CD4-positive, alpha-beta T cell treated with Interleukin-4 for 1 hour (primary cell): Measurements from ENCODE around the gene TTBK2.
"Not testable (repeated sequence)": the region's sequence is repeated elsewhere in the genome, so short reads cannot be mapped to it uniquely, and the experiment has no call there.

Experiments used
- DNase-seq, 2 donors: peaks; one replicate each; pipeline ENCODE4 v3.0.0-alpha.2; 2020 to 2022

Gene TTBK2

DNA sequence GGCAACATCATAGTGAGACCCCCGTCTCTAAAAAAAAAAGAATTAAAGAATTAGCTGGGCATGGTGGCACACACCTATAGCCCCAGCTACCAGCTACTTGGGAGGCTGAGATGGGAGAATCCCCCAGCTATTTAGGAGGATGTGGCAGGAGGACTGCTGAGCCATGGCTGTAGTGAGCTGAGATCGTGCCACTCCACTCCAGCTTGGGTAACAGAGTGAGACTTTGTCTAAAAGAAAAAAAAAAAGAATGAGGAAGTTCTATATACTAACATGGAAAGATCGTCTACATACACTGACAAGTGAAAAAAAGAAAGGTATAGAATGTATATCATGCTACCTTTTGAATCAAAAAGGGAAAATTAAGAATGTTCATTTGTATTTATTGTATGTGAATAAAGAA, 99.8 kb downstream of the TTBK2 start:
- no peak for DNase-seq

DNA sequence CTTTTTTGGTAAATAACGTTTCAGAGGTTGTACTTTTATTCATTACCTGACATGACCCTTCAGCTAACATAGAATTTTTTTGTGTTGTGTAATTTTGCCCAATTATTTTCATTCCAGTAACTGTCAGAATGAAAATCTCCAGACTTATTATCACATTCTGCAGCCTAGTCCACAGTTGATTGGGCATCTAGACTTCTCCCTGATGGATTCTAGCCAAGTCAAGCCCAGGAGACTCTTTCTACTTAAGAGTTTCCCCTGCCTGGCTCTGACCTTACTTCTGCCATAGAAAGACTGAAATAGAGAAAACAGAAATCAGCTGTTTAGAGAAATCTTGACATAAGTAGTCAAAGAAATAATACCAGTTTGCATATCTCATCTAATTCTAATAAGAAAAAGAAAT, 100.8 kb downstream of the TTBK2 start:
- no peak for DNase-seq

DNA sequence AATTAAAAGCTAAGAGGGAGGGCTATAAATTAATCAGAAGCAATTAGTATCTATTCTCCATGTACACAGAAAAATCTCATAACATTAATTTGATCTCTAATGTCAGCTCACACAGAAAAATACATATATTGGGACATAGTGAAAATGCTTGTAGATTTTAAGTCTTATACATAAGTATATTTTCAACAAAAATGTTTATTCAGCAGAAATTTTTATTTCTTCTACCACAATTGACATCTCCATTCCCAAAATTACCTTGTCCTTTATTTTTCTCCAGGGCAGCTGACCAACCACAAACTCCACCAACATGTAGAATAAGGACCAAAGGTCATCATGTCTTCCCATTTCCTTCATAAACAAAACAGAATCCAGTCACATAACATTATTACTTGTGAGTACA, 109.1 kb downstream of the TTBK2 start:
- no peak for DNase-seq

DNA sequence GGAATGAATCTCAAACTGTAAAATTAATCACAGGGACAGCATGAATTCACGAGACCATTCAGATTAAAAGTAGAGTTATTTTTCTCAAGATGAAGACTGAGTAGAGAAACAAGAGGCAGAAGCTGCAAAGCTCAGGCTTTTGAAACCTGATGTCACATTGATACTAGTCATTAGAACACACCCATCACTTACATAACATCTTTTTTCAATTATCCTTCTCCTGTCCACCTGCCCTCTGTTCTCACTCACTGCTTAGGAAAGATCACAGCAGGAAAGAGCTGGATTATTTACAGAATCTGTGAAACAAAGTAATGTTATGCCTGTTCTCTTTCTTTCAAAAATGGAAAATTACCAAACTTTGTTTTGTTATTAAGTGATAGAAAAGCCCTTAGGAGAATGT, 111.7 kb downstream of the TTBK2 start:
- DNase-seq = no peak

DNA sequence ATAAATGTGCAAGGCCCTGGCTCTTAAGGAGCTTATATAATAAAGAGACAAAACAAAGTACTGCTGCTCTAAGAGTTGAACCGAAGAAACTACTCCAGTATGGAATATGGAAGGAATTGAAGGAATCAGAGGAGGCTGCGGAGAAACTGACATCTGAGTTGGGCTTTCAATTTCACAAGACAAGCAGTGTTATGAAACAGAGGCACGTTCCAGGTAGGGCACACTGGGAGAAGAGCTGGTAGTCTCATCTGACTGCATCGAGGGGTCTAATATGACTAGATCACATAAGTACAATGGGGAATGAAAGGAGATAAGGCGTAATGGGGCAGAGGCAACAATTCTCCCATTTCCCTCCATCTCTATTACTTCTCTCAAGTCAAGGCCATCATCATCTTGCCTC, 115.3 kb downstream of the TTBK2 start:
- no peak for DNase-seq

DNA sequence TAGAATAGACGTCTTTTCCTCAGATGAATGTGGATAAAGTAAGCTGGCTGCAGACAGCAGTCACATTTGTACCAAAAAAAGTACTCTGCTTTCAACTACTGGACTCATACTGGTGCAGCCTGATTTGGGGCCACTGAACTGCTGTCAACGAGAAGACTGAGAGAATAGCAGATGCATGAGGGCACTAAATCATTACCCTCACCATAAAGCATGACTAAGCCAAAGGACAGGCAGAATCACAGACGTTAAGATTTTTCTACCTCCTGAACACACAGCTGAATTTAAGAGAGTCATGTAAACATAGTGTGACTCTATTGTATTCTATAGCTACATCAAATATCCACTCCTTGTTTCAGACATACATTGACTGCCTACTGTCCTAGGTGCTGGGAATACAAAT, 115.8 kb downstream of the TTBK2 start:
- DNase-seq = no peak

DNA sequence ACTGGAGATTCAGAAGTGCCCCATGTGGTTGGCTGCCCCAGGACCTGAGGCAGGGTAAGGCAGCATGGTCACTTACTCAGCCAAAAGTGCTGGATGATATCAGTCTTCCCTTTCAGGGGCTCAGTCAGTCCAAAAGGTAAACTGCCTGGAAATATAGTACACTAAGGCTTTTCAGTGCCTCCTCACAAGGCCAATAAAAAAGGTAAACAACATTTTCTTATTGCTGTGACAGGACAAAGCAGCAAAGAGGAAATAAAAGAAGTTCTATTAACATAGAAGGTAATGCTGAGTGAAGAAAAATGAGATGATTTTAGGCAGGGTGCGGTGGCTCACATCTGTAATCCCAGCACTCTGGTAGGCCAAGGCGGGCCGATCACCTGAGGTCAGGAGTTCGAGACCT, 117.1 kb downstream of the TTBK2 start:
- no peak for DNase-seq

DNA sequence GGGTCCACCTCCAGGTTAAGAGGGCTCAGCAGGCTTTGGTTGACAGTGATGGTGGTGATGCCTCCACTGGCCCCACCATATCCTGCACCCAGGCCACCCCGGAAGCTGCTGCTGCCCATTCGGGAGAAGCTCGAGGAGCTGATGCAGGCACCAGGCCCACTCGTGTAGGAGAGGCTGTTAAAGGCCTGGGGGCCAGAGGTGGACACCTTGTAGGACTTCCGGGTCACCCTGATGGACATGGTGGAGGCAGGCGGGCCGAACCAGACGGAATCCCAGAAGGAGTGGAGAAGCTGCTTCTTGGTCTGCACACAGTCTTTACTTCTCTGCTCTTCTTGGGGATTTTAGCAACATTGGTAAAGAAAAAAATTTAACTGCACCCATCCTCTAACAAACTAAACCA, 118.4 kb downstream of the TTBK2 start:
- DNase-seq = no peak

DNA sequence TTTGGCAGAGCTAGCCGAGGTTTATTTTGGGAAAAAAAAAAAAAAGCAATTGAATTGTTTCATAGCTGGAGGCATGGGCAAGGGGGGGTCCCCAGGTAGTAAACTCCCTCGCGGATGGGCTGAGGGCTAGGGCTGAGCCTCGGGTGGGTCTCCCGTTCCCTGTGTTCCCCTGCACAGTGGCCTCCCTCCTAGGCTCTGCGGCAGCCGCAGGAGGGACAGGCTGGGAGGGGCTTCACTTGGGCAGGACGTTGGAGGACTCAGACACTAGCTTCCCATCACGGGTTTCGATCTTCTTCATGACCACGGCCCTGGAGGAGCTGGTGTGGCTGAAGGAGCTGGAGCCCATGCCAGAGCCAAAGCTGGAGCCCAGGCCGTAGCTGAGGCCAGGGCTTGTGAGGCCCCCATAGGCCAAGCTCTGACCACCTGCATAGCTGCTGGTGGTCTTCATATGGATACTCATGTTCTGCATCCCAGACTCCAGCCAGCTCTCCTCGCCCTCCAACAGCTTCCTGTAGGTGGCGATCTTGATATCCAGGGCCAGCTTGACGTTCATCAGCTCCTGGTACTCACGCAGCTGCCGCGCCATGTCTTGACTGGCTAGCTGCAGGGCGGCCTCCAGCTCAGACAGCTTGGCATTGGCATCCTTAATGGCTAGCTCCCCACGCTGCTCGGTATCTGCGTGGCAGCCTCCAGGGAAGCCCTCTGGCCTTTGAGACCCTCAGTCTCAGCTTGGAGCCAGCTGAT, 119.7 kb downstream of the TTBK2 start:
- DNase-seq = no peak

DNA sequence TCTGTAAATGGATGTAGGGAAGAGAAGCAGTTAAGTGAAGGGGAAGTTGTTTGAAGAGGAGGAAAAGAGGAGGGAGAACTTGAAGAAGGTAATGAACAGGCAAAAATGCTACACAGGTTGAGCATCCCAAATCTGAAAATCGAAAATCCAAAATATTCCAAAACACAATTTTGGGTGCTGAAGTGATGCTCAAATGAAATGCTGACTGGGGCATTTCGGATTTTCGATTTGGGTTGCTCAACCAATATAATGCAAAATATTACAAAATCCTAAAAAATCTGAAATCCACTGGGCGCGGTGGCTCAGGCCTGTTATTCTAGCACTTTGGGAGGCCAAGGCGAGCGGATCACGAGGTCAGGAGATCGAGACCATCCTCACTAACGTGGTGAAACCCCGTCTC, 121.8 kb downstream of the TTBK2 start:
- DNase-seq = no peak

DNA sequence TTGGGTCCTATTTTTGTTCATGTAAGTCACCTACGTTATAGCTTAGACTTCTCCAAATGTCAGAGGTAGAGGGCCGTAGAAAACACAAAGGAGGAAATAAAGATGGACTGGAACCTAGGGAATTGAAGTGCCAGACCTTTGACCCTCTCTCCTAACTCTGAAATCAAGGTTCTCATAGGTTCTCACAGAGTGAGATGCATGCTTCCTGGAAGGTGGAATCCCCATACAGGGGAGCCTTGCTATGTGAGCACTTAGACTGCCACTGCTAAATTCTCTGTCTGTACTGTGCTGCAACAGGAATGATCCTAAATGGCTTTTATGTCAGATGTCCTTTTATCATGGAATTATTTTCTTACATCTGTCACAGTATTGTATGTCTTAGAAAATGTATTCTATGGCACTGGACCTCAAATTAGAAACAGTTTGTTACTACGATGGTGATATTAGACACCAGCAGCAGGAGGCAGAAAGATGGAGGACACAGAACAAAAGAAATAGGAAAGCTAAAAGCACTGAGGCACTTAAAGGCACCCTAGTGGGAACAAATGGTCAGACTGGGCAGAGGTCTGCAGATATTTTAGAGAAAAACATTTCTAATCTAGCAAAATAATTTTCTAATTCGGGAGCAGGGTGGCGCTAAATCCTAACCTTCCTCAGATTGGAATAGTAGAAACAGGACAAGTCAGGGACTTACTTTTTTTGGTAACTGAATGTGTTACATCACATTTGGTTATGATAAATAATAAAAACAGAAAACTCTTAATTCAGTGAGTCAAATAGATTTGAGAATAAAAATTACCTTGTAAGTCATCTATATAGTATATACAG, 123.4 kb downstream of the TTBK2 start:
- no peak for DNase-seq

DNA sequence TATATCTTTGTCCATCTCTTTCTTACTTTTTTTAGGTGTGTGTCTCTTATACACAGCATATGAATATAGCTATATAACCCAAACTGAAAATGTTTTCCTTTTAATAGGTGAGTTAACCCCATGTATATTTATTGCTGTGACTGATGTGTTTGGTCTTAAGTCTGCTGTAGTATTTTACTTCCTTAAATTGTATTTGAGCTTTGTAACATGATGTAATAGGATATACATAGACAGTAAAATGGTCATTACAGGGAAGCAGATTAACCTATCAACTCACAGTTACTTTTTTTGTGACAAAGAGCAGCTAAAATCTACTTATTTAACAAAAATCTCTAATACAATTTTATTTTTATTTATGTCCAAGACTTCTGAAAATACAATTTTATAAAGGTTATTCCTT, 131.9 kb downstream of the TTBK2 start:
- no peak for DNase-seq

DNA sequence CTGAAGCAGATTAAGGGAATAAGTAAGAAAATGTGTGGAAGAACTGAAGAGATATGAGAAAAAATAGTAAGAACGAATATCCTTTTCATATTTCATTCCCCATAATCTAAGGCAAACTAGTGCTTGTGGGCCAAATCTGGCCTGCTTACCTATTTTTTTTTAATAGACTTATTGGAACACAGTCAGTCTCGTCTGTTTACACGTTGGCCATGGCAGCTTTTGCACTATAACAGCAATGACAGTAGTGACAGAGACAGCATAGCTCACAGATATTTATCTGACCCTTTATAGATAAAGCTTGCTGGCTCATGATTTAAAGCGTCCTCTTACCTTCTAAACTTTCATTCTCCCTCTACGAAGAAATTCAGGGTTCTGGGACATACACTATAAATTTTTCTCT, 133.6 kb downstream of the TTBK2 start:
- DNase-seq = no peak

DNA sequence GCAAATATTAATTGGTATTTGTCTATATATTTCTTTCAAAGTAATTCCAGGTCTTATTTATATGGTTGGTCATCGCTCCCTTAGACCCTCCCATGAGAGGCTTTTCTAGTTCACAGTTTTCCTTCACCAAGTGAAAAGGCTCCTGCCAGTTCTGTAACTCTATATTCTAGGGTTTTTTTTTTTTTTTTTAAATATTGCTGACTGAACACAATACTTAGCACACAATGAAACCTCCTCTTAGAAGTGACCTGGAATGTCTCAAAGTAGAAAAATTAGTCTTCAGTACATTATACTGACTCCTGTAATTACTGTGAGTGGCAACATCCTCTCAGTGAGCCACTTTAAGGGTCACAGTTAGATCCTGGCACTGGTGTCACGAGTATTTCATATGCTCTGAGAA, 135.0 kb downstream of the TTBK2 start:
- DNase-seq = no peak

DNA sequence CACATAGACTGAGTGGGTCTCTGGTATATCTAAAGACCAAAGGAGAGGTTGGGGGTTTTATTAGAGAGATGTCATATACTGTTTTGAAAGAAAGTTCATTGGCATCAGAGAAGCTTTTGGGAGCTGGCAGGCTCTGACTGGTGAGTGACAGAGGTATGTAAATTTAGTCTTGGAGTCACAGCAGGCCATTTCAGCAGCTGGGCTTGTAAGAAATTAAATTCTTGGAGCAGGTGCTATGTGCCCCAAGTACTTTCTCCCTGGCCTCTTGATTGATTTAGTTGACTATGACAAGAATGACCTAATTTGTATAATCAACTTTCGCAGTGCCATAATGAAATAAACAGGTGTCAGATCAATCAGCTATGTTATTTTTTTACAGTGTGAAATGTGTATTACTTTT, 135.9 kb downstream of the TTBK2 start:
- no peak for DNase-seq

DNA sequence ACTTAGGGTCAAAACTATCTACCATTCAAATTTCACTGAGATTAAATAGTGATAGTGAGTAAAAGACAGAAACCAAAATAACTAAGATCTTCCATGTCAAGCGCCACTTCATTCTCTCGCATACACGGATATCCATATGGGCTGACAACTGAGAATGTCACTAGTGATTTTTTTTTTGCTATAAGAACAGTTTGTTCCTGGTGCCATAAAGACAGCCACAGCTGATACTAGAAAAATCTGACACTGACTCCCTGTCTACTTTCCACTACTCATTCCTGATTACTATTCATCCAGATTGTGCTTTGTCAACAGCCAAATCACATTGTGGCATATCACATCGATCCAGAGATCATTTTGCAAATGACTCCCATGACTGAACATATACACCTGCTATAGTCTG, 137.9 kb downstream of the TTBK2 start:
- DNase-seq = no peak

DNA sequence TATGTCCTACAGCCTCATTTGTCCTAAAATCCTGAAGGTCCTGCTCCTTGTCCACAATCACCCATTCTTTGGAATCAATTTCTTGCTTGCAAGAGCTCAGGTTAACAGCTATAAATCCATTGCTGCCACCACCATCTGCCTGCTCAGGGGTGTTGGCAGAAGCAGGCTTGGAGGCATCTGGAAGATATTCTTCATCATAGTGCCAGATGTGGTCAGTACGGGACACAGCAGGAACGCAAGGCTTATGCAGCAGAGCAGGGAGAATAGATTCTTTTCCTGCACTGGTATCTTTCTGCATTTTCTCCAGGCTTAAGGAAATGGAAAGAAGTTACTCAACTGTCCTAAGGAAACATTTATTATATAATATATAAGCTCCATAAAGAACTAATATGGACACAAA, 145.2 kb downstream of the TTBK2 start:
- DNase-seq = no peak

DNA sequence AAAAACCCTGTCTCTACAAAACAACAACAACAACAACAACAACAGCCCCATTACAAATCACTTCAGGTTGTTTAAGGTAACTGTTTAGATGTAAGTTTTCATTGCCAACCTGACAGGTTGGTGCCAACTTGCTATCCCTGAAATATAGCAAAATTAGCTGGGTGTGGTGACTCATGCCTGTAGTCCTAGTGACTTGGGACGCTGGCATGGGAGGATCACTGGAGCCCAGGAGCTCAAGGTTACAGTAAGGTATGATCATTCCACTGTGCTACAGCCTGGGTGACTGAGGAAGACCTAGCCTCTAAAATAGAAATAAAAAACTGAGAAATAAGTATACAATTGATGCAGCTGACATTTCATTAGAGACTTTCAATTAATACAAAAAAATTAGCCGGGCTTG, 147.7 kb downstream of the TTBK2 start:
- no peak for DNase-seq

DNA sequence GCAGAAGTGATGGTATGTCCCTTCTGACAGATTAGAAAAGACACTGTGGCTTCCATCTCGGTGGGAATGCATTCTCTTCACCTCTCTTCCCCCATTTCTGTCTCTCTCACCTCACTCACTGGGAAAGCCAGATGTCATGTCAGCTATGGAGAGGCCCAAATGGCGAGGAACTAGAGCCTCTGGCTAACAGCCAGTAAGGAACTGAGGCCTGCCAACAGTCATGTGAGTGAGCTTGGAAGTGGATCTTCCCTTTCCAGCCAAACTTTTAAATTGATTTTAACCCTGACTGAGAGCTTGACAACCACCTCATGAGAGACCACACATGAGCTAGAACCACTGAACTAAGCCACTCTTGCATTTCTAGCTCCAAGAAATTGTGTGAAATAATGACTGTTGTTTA, 148.4 kb downstream of the TTBK2 start:
- DNase-seq = no peak

DNA sequence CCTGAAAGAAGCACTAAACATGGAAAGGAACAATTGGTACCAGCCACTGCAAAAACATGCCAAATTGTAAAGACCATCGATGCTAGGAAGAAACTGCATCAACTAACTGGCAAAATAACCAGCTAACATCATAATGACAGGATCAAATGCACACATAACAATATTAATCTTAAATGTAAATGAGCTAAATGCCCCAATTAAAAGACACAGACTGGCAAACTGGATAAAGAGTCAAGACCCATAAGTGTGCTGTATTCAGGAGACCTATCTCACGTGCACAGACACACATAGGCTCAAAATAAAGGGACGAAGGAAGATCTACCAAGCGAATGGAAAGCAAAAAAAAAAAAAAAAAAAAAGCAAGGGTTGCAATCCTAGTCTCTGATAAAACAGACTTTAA, 154.5 kb downstream of the TTBK2 start:
- DNase-seq = not testable (repeated sequence)

DNA sequence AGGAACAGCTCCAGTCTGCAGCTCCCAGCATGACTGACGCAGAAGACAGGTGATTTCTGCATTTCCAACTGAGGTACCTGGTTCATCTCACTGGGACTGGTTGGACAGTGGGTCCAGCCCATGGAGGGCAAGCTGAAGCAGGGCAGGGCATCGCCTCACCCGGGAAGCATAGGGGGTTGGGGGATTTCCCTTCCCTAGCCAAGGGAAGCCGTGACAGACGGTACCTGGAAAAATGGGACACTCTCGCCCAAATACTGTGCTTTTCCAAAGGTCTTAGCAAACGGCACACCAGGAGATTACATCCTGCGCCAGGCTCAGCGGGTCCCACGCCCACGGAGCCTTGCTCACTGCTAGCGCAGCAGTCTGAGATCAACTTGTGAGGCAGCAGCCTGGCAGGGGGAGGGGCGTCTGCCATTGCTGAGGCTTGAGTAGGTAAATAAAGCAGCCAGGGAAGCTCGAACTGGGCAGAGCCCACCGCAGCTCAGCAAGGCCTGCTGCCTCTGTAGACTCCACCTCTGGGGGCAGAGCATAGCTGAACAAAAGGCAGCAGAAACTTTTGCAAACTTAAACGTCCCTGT, 156.3 kb downstream of the TTBK2 start:
- not testable (repeated sequence) for DNase-seq

DNA sequence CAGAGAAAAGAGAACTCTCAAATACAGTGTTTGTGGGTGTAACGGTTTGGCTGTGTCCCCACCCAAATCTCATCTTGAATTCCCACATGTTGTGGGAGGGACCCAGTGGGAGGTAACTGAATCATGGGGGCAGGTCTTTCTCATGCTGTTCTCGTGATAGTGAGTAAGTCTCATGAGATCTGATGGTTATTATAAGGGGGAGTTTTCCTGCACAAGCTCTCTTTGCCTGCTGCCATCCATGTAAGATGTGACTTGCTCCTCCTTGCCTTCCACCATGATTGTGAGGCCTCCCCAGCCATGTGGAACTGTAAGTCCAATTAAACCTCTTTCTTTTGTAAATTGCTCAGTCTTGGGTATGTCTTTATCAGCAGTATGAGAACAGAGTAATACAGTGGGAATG, 158.8 kb downstream of the TTBK2 start:
- DNase-seq = not testable (repeated sequence)

DNA sequence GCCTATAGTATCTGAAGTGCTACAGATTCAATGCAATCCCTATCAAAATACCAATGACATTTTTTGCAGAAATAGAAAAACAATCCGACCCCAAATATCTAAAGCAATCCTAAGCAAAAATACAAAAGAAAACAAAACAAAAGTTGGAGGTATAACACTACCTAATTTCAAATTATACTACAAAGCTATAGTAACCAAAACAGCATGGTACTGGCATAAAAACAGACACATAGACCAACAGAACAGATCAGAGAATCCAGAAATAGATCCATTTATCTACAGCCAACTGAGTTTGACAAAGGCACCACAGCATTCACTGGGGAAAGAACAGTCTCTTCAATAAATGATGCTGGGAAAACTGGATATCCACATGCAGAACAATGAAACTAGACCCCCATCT, 159.8 kb downstream of the TTBK2 start:
- DNase-seq = no peak

DNA sequence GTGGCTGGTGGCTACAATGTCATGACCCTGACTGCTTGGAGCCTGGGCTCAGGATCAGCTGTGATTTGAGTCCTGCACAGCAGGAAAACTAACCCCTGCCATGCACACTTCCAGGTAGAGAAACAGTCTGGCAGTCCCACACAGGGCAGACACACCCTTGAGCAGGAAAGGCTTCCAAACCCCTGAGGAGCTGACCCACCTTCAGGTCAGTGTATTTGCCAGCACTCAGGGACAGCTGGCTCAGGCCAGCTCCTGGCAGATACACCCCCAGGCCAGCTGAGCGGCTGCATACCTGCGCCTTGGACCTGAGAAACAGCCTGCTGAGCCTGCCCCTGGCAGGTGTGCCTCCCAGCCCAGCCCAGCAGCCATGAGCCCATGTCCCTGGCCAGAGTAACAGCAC, 161.5 kb downstream of the TTBK2 start:
- no peak for DNase-seq
